Measurements from ENCODE around the gene PKNOX2. TPM values are rescaled to one million over a fixed set of nuclear protein-coding genes. Genes with fewer than 3 reads are reported as not detected.

The PKNOX2 gene
- total RNA-seq, 1 experiment from 2014 or later: not detected

- DNase-seq (ENCODE audit: low read depth): no peak
Measured at GRCh38 chr11:125154378-125155099, 10.0 kb upstream of the PKNOX2 start.

DNA sequence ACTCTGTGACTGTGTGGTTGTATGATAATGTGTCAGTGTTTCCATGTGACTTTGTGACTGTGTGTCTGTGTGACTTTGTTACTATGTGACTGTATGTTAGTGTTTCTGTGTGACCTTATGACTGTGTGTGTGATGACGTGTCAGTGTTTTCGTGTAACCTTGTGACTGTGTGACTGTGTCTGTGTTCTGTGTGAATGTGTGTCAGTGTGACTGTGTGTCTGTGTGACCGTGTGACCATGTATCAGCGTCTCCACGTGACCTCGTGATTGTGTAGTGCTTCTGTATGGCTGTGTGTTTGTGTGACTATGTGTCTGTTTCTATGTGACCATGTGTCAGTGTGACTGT lies 9.5 kb upstream of the PKNOX2 start:
- no peak for DNase-seq (ENCODE audit: low read depth)

- DNase-seq (ENCODE audit: low read depth): no peak
Measured at GRCh38 chr11:125155767-125156166, 8.8 kb upstream of the PKNOX2 start.

DNA sequence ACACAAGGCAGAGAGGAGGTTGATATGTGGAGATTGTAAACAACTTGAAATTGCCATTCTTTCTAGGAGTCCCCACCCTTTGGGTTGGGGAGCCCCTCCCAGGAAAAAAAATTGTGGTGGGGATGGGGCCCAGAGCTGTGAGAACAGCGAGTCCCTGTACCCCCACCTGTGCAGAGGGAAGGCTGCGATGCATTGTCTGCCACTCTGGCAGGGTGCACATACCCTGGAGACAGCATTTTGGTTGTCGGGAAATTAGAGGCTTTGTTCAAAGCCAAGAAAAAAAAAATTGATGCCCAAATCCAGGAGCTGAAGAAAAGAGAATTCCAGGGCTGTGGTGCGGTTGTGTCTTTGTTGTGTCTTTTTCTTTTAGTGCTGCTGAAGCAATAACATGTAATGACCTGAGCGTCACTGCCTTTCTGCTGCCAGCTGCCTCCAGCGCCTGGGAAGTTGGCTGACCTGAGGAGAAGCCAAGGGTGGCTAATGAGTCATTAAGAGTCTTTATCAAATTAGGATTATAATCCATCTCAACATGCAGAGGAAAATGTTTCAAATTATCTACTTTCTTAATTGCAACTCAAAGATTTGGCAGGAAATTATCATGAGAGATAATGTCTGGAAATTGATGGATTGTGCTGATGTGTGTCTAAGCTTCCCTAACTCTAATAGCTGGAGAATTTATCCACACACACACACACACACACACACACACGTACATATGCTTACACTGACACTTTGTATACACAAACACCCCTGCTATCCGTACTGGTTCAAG lies 8.0 kb upstream of the PKNOX2 start:
- DNase-seq (ENCODE audit: low read depth): no peak

GRCh38 chr11:125157118-125157733 lies 7.3 kb upstream of the PKNOX2 start:
- no peak for DNase-seq (ENCODE audit: low read depth)

GRCh38 chr11:125157953-125158680 lies 6.4 kb upstream of the PKNOX2 start:
- DNase-seq (ENCODE audit: low read depth): no peak

- no peak for DNase-seq (ENCODE audit: low read depth)
Measured at GRCh38 chr11:125162743-125163142, 1.8 kb upstream of the PKNOX2 start.

- no peak for DNase-seq (ENCODE audit: low read depth)
Measured at GRCh38 chr11:125163431-125164063, 1.0 kb upstream of the PKNOX2 start.

DNA sequence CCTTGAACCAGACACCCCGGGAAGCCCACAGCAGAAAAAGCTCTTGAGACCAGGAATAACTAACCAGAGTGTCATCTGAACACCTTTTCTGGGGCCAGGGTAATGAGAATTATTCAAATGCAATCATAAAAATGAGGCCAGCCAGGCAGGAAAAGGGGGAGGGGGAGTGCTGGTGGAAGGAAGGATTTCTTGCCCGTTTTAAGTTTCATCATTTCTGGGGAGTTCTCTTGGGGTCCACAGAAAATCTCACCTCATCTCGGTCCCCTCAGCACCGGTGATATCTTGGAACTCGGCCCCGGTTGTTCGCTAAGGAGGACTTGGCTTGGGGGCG lies 495 bp upstream of the PKNOX2 start:
- DNase-seq (ENCODE audit: low read depth): no peak

DNA sequence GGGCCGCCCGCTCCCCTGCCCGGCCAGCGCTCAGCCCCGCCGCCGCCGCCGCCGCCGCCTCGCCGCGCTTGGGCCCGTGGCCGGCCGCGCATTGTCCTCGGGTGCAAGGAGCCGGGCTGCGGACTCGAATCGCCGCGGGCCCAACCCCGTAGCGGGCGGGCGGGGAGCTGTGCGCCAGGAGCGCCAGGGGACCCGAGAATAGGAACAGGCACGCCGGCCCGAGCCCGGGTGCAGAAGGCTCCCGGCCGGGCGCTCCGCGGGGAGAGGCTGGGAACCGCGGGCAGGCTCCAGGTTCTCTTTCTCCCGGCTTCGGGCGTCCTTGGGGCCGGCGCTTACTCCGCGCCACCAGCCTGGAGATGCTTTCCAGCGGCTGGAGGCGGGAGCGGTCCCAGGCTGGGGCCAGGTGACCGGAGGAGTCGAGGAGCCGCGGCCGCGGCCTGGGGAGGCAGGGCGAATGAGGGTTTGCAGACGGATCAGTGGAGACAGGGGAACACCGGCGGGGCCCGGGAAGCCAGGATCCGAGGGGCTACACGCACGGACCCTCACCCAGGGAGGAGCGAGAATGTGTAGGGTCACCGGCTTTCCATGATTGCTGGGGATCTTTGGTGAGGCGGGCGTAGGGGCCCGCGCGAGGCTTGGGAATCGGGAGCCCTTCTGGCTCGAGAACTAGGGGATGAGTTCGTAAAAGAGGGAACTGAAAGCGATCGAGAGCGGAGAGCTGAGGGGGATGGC lies 726 bp downstream of the PKNOX2 start:
- DNase-seq (ENCODE audit: low read depth): peak; percentile 46

DNA sequence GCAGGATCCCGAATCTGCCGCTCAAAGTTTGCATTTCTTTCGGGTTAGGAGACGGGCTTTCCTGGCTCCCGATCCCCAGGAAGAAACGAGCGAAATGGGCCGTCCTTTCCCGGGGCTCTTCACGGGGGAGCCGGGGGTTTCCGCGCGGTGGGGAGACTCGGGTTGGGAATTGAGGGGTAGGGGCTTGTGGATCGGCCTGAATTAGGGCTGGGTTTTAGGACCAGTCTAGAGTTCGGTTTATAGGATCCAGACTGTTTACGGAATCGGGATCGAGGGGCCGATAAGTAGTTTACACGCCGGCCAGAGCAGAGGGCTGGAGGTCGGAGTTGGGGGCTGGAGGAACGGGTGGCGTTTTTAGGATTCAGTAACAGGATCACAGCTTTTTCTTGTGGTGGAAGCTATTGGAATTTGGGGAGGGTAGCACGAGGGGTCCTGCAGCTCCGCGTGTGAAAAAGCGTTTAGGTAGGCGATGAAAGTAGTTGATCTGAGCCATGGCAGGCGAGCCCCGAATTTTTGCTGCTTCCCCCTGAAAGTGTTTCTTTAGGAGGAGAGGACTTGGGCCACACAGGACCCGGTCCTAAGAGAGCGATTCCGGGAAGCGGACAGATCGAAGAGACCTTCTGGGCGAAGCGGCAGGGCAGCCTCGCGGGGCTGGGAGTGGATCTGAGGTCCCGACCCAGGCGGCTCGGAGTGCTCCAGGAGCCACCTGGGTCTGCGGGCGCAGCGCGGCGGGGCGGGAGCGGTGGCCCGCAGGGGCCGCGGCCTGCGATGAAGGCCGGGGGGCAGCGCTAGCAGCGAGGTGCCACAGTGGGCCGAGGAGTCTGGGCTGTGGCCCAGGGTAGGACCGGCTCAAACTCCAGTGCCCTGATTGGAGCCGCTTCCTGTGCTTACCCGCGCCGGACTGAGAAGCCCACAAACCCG lies 1.6 kb downstream of the PKNOX2 start:
- no peak for DNase-seq (ENCODE audit: low read depth)

- no peak for DNase-seq (ENCODE audit: low read depth)
Measured at GRCh38 chr11:125166764-125167291, 2.3 kb downstream of the PKNOX2 start.

DNA sequence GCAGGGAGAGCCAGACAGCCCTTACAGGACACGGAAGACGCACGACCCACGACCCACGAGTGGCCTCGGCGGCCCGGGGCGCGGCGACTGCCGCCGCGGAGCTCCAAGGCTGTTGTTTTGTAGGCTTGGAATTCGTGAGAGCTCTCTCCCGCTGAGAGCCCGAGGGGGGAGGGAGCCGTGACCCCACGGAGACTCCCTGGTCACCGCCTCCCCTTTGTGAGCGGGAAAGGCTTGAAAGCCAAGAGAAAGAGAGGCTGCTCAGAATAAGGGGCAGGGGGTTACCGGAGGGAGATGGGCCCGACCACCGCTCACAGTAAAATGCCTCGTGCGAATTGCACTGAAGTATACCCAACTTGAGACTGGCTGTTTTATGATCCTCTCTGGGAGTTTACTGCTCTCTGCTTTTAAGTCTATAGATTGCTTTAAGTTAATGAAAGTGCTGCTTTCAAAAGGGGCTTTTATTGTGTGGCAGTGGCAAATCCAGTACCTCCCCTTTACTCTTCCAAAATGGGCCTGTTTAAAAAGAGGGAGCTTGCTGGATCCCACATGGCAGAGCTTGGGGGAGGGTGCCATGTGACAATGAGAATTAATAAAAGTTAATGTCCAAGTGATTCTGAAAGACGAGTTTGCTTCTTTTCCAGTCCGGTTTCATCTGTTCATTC lies 2.9 kb downstream of the PKNOX2 start:
- no peak for DNase-seq (ENCODE audit: low read depth)

DNA sequence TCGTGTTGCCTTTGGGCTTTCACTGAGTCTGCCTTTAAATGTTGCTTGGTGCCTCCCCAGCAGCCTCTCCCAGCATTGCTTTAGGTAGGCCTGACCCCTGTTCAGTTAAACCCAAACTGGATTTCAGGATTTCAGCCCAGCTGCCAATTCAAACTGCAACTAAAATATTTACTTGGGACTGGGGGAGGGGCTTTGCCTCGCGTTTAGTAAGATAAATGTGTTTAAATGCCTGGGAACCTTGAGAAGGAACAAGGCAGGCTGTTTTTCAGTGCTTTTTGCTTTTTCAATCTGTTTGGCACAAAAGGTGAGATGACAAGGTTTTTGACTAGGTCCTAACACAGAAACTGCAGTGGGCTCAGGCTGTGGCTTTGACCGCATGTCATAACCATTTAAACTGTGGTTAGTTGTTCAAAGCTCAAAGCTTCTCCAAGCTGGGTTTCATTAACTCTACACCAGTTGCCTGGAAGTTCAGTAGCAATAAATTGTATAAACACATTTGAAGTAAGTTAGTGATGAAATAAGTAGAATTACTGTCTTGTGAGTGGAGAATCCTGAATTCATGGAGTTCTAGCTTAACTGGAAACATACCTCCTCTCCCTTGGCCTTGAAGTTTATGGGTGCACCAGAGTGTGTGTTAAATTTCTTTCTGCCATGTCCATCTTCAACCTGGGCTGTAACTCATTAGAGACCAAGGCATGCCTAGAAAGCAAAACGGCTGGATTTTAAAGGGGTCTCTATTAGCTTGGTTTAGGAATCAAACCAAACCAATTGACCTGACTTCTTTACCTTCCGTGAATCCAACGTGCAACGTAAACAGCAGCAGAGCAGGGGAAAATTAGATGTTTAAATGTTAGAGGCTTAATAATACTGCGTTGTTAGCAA lies 3.6 kb downstream of the PKNOX2 start:
- DNase-seq (ENCODE audit: low read depth): peak; percentile 42

GRCh38 chr11:125168918-125169456 lies 4.4 kb downstream of the PKNOX2 start:
- no peak for DNase-seq (ENCODE audit: low read depth)

DNA sequence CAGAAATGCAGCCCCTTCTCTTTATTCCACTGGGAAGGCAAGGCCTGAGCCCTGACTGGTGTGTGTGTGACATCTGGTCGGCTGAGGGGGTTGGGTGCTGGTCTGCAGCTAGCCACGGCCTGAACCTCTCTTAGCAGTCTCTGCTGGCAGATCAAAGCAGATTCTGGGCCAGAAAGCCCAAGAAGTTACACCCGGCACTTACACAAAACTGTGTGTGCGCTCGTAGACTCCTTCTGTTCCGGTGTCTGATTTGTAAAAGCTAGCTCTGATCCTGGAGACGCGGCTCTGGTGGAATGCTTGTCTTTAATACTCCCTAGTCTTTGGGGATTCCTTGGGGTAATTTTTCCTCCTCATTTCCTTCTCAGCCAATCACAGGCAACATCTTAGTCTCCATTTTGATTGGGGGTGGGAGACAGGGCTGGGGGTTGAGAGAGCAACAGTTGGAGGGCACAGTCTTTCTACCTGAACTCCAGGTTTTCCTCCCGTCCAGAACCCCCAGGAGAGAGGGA lies 5.5 kb downstream of the PKNOX2 start:
- DNase-seq (ENCODE audit: low read depth): no peak

GRCh38 chr11:125170510-125171031 lies 6.0 kb downstream of the PKNOX2 start:
- no peak for DNase-seq (ENCODE audit: low read depth)

- DNase-seq (ENCODE audit: low read depth): no peak
Measured at GRCh38 chr11:125171974-125172373, 7.4 kb downstream of the PKNOX2 start.

All from M059J (cell line).